K562 (cell line): ENCODE results near the gene LHX5. TPM values are rescaled to one million over a fixed set of nuclear protein-coding genes. Genes with fewer than 3 reads are reported as not detected.
A peak's percentile ranks its signal among the peaks of the same experiment; 100 is the strongest.

Experiments used
- ATF7 ChIP-seq: fragments of 450-650 bp; IDR thresholded peaks from 2 replicates; pipeline ENCODE4 v1.7.1; 2014; ENCODE audit warnings: mild to moderate bottlenecking, moderate library complexity
- CREM ChIP-seq: IDR thresholded peaks from 2 replicates; pipeline ENCODE4 v1.6.1; 2014; ENCODE audit warnings: antibody characterized with exemption, low read depth
- HLTF ChIP-seq: fragments of 450-650 bp; IDR thresholded peaks from 2 replicates; pipeline ENCODE4 v1.6.1; 2016
- PML ChIP-seq: IDR thresholded peaks from 2 replicates; pipeline ENCODE4 v1.6.1; 2012; ENCODE audit warnings: low read length, inconsistent platforms
- POLR2AphosphoS5 ChIP-seq: IDR thresholded peaks from 2 replicates; pipeline ENCODE4 v1.6.1; 2011; ENCODE audit warnings: mild to moderate bottlenecking, low read depth, low read length, moderate library complexity; ENCODE audit not compliant: control insufficient read depth, insufficient read depth
- TEAD1 ChIP-seq, 2 experiments: fragments of 450-650 bp in 1 of 2; sonication (generic) in 1 of 2; formaldehyde crosslinking; IDR thresholded peaks; 2 replicates each; pipeline versions ENCODE4 v1.4.0 to v1.8.0; 2020 to 2022; ENCODE audit warnings: mild to moderate bottlenecking in 2 of 2, missing genetic modification reagents in 1 of 2
- polyA plus RNA-seq, 8 experiments: library from polyadenylated mRNA; depleted of rRNA in 4 of 8; stranded (reverse) in 5 of 8; unstranded in 3 of 8; fragments of >200 nt; fragmentation: Nextera tagmentation in 2 of 8; fragmentation: Illumina TruSeq in 1 of 8; extraction: Ambion mirVana in 2 of 8; extraction: Trizol in 1 of 8; gene quantifications; 2 replicates each; pipeline versions ENCODE4 v1.2.1 to v1.2.3, GENCODE V29; 2011 to 2014; ENCODE audit warnings: inconsistent platforms in 1 of 8, missing spikeins in 1 of 8
- total RNA-seq, 7 experiments: library from RNA; depleted of rRNA in 6 of 7; stranded (reverse); fragments of >200 nt in 6 of 7; fragmentation: Illumina TruSeq in 2 of 7; extraction: Trizol in 2 of 7; gene quantifications; 2 replicates each; pipeline versions ENCODE4 v1.2.1 to v1.2.3, GENCODE V29; 2011 to 2021; ENCODE audit warnings: low replicate concordance in 1 of 7
- TF ChIP-seq, protein P1 (sequence below), 2 experiments: fragments of 450-650 bp in 1 of 2; sonication (generic) in 1 of 2; formaldehyde crosslinking in 1 of 2; IDR thresholded peaks; 2 replicates each; pipeline versions ENCODE4 v1.7.1 to v1.9.0; 2016 to 2022; ENCODE audit warnings: inconsistent platforms in 1 of 2, mild to moderate bottlenecking in 1 of 2, missing genetic modification reagents in 1 of 2
- TF ChIP-seq, protein P2 (sequence below), 2 experiments: fragments of 450-650 bp; formaldehyde crosslinking in 1 of 2; IDR thresholded peaks; 2 replicates each; pipeline versions ENCODE4 v1.4.0 to v1.6.1; 2014 to 2020; ENCODE audit warnings: mild to moderate bottlenecking in 2 of 2, borderline replicate concordance in 1 of 2, low read depth in 1 of 2

The LHX5 gene
- total and polyA plus RNA-seq, 9 of the 15 experiments (the other 6 are each of a cell fraction or from before 2014, with no cell fraction given): 0.04 to 0.17 (median 0.05) TPM; not detected in 6

DNA sequence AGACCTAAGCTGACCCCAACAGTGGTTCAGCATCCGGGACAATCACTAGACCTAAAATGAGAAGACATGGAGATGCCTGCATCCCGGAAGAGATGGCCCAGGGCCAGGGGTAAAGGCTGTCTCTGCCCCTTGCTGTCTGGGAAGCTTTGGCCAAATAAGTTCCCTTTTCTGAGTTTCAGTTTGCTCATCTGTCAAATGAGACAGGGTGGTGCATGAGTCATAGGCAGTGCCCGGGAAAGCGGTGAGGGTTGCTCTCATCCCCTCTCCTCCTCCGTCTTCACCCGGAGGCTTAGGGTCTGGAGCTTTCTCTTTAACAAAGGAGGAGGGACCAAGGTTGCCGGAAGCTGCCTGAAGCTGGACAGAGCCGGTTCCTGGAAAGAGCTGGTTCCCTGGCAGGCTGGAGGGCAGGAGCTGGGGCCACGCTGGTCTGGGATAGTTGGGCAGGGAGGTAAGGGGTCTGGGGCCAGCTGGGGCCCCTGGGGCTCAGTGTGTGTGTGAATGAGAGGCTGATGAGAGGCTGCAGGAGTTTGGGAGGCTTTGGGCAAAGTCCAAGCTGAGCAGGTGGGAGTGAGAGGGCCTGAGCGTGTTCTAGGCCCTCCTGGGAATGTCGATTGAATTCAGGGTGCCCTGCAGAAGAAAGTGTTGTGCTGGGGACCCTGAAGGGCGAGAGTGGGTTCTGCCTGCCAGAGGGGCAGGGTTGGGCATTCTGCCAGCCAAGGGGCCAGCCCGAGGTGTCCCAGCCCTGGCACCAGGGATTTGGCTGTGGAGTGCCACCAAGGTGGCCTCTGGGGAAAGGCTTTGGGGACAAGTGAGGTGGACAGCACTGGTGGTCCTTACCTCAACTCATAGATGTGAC, 49.4 kb downstream of the LHX5 start, which contains the start of gene SDSL (continued):
- TF ChIP-seq, protein P1, sequence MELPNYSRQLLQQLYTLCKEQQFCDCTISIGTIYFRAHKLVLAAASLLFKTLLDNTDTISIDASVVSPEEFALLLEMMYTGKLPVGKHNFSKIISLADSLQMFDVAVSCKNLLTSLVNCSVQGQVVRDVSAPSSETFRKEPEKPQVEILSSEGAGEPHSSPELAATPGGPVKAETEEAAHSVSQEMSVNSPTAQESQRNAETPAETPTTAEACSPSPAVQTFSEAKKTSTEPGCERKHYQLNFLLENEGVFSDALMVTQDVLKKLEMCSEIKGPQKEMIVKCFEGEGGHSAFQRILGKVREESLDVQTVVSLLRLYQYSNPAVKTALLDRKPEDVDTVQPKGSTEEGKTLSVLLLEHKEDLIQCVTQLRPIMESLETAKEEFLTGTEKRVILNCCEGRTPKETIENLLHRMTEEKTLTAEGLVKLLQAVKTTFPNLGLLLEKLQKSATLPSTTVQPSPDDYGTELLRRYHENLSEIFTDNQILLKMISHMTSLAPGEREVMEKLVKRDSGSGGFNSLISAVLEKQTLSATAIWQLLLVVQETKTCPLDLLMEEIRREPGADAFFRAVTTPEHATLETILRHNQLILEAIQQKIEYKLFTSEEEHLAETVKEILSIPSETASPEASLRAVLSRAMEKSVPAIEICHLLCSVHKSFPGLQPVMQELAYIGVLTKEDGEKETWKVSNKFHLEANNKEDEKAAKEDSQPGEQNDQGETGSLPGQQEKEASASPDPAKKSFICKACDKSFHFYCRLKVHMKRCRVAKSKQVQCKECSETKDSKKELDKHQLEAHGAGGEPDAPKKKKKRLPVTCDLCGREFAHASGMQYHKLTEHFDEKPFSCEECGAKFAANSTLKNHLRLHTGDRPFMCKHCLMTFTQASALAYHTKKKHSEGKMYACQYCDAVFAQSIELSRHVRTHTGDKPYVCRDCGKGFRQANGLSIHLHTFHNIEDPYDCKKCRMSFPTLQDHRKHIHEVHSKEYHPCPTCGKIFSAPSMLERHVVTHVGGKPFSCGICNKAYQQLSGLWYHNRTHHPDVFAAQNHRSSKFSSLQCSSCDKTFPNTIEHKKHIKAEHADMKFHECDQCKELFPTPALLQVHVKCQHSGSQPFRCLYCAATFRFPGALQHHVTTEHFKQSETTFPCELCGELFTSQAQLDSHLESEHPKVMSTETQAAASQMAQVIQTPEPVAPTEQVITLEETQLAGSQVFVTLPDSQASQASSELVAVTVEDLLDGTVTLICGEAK (IDR thresholded peaks at IDR 0.05): peak; percentile 53; the same call in 1 of the 2 replicates
- TF ChIP-seq, protein P1 (CRISPR knock-in tag; IDR thresholded peaks at IDR 0.05): no peak
- TF ChIP-seq CREM (peak; percentile 65), TEAD1 (CRISPR knock-in tag; IDR thresholded peaks at IDR 0.05) (peak; percentile 15 to 21; a peak in 1 of 4 replicates), ATF7 (peak; percentile 91), PML (peak; percentile 75; the same call in 1 of the 2 replicates), HLTF (no peak), POLR2AphosphoS5 (peak; percentile 77; the same call in 1 of the 2 replicates)
- TF ChIP-seq, protein P2, sequence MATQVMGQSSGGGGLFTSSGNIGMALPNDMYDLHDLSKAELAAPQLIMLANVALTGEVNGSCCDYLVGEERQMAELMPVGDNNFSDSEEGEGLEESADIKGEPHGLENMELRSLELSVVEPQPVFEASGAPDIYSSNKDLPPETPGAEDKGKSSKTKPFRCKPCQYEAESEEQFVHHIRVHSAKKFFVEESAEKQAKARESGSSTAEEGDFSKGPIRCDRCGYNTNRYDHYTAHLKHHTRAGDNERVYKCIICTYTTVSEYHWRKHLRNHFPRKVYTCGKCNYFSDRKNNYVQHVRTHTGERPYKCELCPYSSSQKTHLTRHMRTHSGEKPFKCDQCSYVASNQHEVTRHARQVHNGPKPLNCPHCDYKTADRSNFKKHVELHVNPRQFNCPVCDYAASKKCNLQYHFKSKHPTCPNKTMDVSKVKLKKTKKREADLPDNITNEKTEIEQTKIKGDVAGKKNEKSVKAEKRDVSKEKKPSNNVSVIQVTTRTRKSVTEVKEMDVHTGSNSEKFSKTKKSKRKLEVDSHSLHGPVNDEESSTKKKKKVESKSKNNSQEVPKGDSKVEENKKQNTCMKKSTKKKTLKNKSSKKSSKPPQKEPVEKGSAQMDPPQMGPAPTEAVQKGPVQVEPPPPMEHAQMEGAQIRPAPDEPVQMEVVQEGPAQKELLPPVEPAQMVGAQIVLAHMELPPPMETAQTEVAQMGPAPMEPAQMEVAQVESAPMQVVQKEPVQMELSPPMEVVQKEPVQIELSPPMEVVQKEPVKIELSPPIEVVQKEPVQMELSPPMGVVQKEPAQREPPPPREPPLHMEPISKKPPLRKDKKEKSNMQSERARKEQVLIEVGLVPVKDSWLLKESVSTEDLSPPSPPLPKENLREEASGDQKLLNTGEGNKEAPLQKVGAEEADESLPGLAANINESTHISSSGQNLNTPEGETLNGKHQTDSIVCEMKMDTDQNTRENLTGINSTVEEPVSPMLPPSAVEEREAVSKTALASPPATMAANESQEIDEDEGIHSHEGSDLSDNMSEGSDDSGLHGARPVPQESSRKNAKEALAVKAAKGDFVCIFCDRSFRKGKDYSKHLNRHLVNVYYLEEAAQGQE (IDR thresholded peaks at IDR 0.05; ENCODE audit: borderline replicate concordance): peak; percentile 99
- TF ChIP-seq, protein P2 (CRISPR knock-in tag; IDR thresholded peaks at IDR 0.05; ENCODE audit: low read depth): no peak; the same call in 1 of the 2 replicates
